H9 (cell line): Measurements from ENCODE around the gene CDK14. TPM values are rescaled to one million over a fixed set of nuclear protein-coding genes. Genes with fewer than 3 reads are reported as not detected.

Experiments used
- DNase-seq: peaks from one replicate; pipeline ENCODE4 v3.0.0-alpha.2; 2017
- H2AFZ ChIP-seq: one replicate; pipeline ENCODE4 v1.6.1; 2013; ENCODE audit warnings: mild to moderate bottlenecking, low read length, control low read depth, moderate library complexity
- H2AK5ac ChIP-seq: 2 replicates; pipeline ENCODE4 v1.6.1; 2013; ENCODE audit warnings: low read length, control low read depth, mixed read lengths; ENCODE audit not compliant: insufficient read length
- H2BK120ac ChIP-seq: one replicate; pipeline ENCODE4 v1.6.1; 2013; ENCODE audit warnings: low read depth, mild to moderate bottlenecking, low read length, control low read depth, inconsistent platforms; ENCODE audit not compliant: poor library complexity, severe bottlenecking
- H2BK12ac ChIP-seq: 2 replicates; pipeline ENCODE4 v1.6.1; 2013; ENCODE audit warnings: low read length, control low read depth, mixed read lengths, low read depth; ENCODE audit not compliant: insufficient read length
- H2BK15ac ChIP-seq: 2 replicates; pipeline ENCODE4 v1.6.1; 2013; ENCODE audit warnings: low read depth, low read length, control low read depth
- H2BK20ac ChIP-seq: one replicate; pipeline ENCODE4 v1.6.1; 2013; ENCODE audit warnings: low read depth, mild to moderate bottlenecking, low read length, control low read depth, inconsistent platforms; ENCODE audit not compliant: poor library complexity, severe bottlenecking
- H2BK5ac ChIP-seq: 2 replicates; pipeline ENCODE4 v1.6.1; 2013; ENCODE audit warnings: low read length, control low read depth, mixed read lengths; ENCODE audit not compliant: insufficient read length
- H3K14ac ChIP-seq: 2 replicates; pipeline ENCODE4 v1.6.1; 2013; ENCODE audit warnings: low read length, control low read depth; ENCODE audit not compliant: insufficient read depth
- H3K18ac ChIP-seq: 2 replicates; pipeline ENCODE4 v1.6.1; 2013; ENCODE audit warnings: low read depth, mild to moderate bottlenecking, mixed read lengths, low read length, control low read depth; ENCODE audit not compliant: insufficient read length
- H3K23ac ChIP-seq: 2 replicates; pipeline ENCODE4 v1.6.1; 2013; ENCODE audit warnings: low read length, control low read depth, mixed read lengths, low read depth; ENCODE audit not compliant: insufficient read length
- H3K23me2 ChIP-seq: 2 replicates; pipeline ENCODE4 v1.6.1; 2013; ENCODE audit warnings: low read depth, mild to moderate bottlenecking, mixed read lengths, low read length, control low read depth; ENCODE audit not compliant: insufficient read length, poor library complexity, severe bottlenecking
- H3K27ac ChIP-seq: 2 replicates; pipeline ENCODE4 v1.5.1; 2013; ENCODE audit warnings: low read length, control low read depth, mixed read lengths, low read depth; ENCODE audit not compliant: insufficient read length
- H3K27me3 ChIP-seq: 2 replicates; pipeline ENCODE4 v1.6.1; 2013; ENCODE audit warnings: low read length, control low read depth, inconsistent platforms; ENCODE audit not compliant: insufficient read depth
- H3K4ac ChIP-seq: 2 replicates; pipeline ENCODE4 v1.6.1; 2013; ENCODE audit warnings: low read depth, mild to moderate bottlenecking, control low read depth, inconsistent platforms, low read length, moderate library complexity
- H3K4me1 ChIP-seq: 2 replicates; pipeline ENCODE4 v1.6.1; 2013; ENCODE audit warnings: low read length, control low read depth, inconsistent platforms; ENCODE audit not compliant: insufficient read depth
- H3K4me2 ChIP-seq: 2 replicates; pipeline ENCODE4 v1.6.1; 2013; ENCODE audit warnings: low read length, control low read depth, mixed read lengths; ENCODE audit not compliant: insufficient read length, insufficient read depth
- H3K56ac ChIP-seq: 2 replicates; pipeline ENCODE4 v1.6.1; 2013; ENCODE audit warnings: low read depth, mild to moderate bottlenecking, mixed read lengths, low read length, control low read depth; ENCODE audit not compliant: insufficient read length
- H3K79me1 ChIP-seq: 2 replicates; pipeline ENCODE4 v1.6.1; 2013; ENCODE audit warnings: low read depth, mild to moderate bottlenecking, moderate library complexity, low read length, control low read depth, inconsistent platforms; ENCODE audit not compliant: insufficient read depth, poor library complexity, severe bottlenecking
- H3K79me2 ChIP-seq: 2 replicates; pipeline ENCODE4 v1.6.1; 2013; ENCODE audit warnings: low read length, control low read depth, inconsistent platforms; ENCODE audit not compliant: insufficient read depth
- H3K9ac ChIP-seq: 2 replicates; pipeline ENCODE4 v1.6.1; 2013; ENCODE audit warnings: low read length, control low read depth, mixed read lengths; ENCODE audit not compliant: insufficient read length; ENCODE audit errors: extremely low read depth
- H3K9me3 ChIP-seq: one replicate; pipeline ENCODE4 v1.6.1; 2013; ENCODE audit warnings: low read depth, low read length, inconsistent platforms; ENCODE audit not compliant: control insufficient read depth
- H3T11ph ChIP-seq: one replicate; pipeline ENCODE4 v1.6.1; 2013; ENCODE audit warnings: mild to moderate bottlenecking, low read length, control low read depth, inconsistent platforms
- H4K20me1 ChIP-seq: one replicate; pipeline ENCODE4 v1.6.1; 2013; ENCODE audit not compliant: control insufficient read depth, insufficient read length, insufficient read depth
- H4K5ac ChIP-seq: 2 replicates; pipeline ENCODE4 v1.6.1; 2013; ENCODE audit warnings: low read depth, mild to moderate bottlenecking, mixed read lengths, low read length, control low read depth; ENCODE audit not compliant: insufficient read length
- H4K8ac ChIP-seq: replicated peaks from 2 replicates; pipeline ENCODE4 v1.6.1; 2013; ENCODE audit warnings: low read length, control low read depth, mixed read lengths, low read depth; ENCODE audit not compliant: insufficient read length
- H4K91ac ChIP-seq: 2 replicates; pipeline ENCODE4 v1.6.1; 2013; ENCODE audit warnings: low read depth, mild to moderate bottlenecking, moderate library complexity, mixed read lengths, low read length, control low read depth; ENCODE audit not compliant: insufficient read length
- H3K27ac Mint-ChIP-seq, 3 experiments: 2 replicates in 2 of 3; 3 replicates in 1 of 3; pipeline ENCODE4 v1.8.0; 2020 to 2021; ENCODE audit warnings: mixed read lengths in 3 of 3, mild to moderate bottlenecking in 1 of 3, moderate library complexity in 1 of 3
- H3K27me3 Mint-ChIP-seq: 2 replicates; pipeline ENCODE4 v1.8.0; 2021; ENCODE audit warnings: low read depth, mild to moderate bottlenecking, moderate library complexity, mixed read lengths
- H3K36me3 Mint-ChIP-seq, 3 experiments: 2 replicates in 2 of 3; 3 replicates in 1 of 3; pipeline ENCODE4 v1.8.0; 2020 to 2021; ENCODE audit warnings: low read depth in 3 of 3, mixed read lengths in 3 of 3; ENCODE audit not compliant: insufficient read depth in 1 of 3
- H3K4me1 Mint-ChIP-seq, 2 experiments: 2 replicates each; pipeline ENCODE4 v1.8.0; 2020; ENCODE audit warnings: mixed read lengths in 2 of 2
- H3K4me3 Mint-ChIP-seq, 2 experiments: 2 replicates in 1 of 2; 3 replicates in 1 of 2; pipeline ENCODE4 v1.8.0; 2020 to 2021; ENCODE audit warnings: mild to moderate bottlenecking in 2 of 2, mixed read lengths in 2 of 2, moderate library complexity in 1 of 2
- H3K9me3 Mint-ChIP-seq, 2 experiments: 2 replicates in 1 of 2; 3 replicates in 1 of 2; pipeline ENCODE4 v1.8.0; 2020; ENCODE audit warnings: mild to moderate bottlenecking in 2 of 2, mixed read lengths in 2 of 2, moderate library complexity in 1 of 2
- CTCF ChIP-seq: fragments of 200-600 bp; sonication (generic); conservative IDR thresholded peaks from 3 replicates; pipeline ENCODE4 v1.8.0; 2021; ENCODE audit warnings: antibody characterized with exemption, mild to moderate bottlenecking
- WGBS: extraction: QIAGEN DNeasy Blood & Tissue Kit; methylation state at CpG from one replicate; pipeline ENCODE4 v1.1.7; 2013; ENCODE audit warnings: missing lambda C conversion rate, low lambda C conversion rate, mixed read lengths; ENCODE audit not compliant: insufficient read length; ENCODE audit errors: extremely low coverage; 5-methylcytosine and 5-hydroxymethylcytosine counted together
- total RNA-seq: library from RNA; stranded (reverse); gene quantifications from 2 replicates; pipeline ENCODE4 v1.2.1, GENCODE V29; 2021

CDK14 gene
- total RNA-seq, 1 experiment from 2014 or later, result 23.9 TPM

DNA sequence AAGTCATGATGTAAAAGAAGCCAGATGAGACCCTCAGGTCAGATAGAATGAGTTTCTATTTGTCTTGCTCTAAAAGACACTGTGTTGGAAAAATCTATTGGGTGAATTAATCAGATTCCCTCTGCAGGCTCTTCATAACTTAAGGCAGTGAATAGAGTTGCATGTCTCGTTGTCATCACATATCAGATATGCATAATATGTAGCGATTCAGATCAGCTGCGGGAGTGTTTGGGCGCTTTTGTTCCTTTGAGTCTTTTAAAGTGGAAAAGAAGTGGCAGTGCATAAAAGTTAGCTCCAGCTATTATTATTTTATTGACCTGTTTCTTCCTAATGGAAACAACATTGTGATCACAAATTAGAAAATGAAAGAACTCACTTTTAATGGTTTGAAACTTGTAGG is 84.4 kb downstream of the CDK14 start:
- no peak overlapping the region for H3K18ac ChIP-seq
- H2AK5ac ChIP-seq, result no peak overlapping the region
- no CpG with 5 or more reads among the region's 4 CpGs for WGBS
- no peak overlapping the region for H3K4me3 Mint-ChIP-seq
- H3K23me2 ChIP-seq, result no peaks in the 10 kb centered on the region
- H4K8ac ChIP-seq, result no peak overlapping the region
- H3K27me3 ChIP-seq, result no peaks in the 10 kb centered on the region
- no peak overlapping the region for H4K5ac ChIP-seq
- H2AFZ ChIP-seq, result no peak overlapping the region
- no peak overlapping the region for H3K4me2 ChIP-seq
- no peak overlapping the region for H2BK12ac ChIP-seq
- no peak overlapping the region for H3K27ac ChIP-seq
- H3K4ac ChIP-seq, result no peak overlapping the region
- no peaks in the 10 kb centered on the region for H3K36me3 Mint-ChIP-seq
- H3K79me1 ChIP-seq, result no peaks in the 10 kb centered on the region
- peaks cover 1% of the 10 kb centered on the region; the same call in 1 of the 2 replicates for H3K79me2 ChIP-seq
- no peak overlapping the region for H3K56ac ChIP-seq
- no peak for DNase-seq
- H2BK120ac ChIP-seq, result no peak overlapping the region
- no peak overlapping the region for H2BK5ac ChIP-seq
- no peak overlapping the region for H3K9ac ChIP-seq
- no peaks in the 10 kb centered on the region for H3K27me3 Mint-ChIP-seq
- no peak overlapping the region for H3T11ph ChIP-seq
- peaks cover 8% of the 10 kb centered on the region; the same call in 1 of the 2 replicates for H3K4me1 ChIP-seq
- H3K4me1 Mint-ChIP-seq, result peaks cover 32 to 36% of the 10 kb centered on the region in 2 experiments
- no peaks in the 10 kb centered on the region for H3K9me3 ChIP-seq
- H3K23ac ChIP-seq, result no peak overlapping the region
- no peaks in the 10 kb centered on the region for H4K20me1 ChIP-seq
- H3K14ac ChIP-seq, result no peak overlapping the region
- H2BK20ac ChIP-seq, result no peak overlapping the region
- no peaks in the 10 kb centered on the region for H3K9me3 Mint-ChIP-seq
- no peak overlapping the region for H3K27ac Mint-ChIP-seq
- H4K91ac ChIP-seq, result no peak overlapping the region
- TF ChIP-seq CTCF, result no peak
- H2BK15ac ChIP-seq, result no peak overlapping the region
